NCI-H2196 (cell line): Measurements from ENCODE around the gene TMEM121.
"Not testable (repeated sequence)": the region's sequence is repeated elsewhere in the genome, so short reads cannot be mapped to it uniquely, and the experiment has no call there.

Source experiments
- DNase-seq: peaks from one replicate; lab custom pipeline; 2025; ENCODE audit not compliant: unreplicated experiment; lab: John Stamatoyannopoulos, UW

The TMEM121 gene

GRCh38 chr14:105567164-105568103, 41.1 kb downstream of the TMEM121 start:
- DNase-seq: not testable (repeated sequence)

- DNase-seq: not testable (repeated sequence)
These were observed 41.9 kb downstream of the TMEM121 start for GRCh38 chr14:105568140-105568843.

GRCh38 chr14:105568859-105569766, 42.7 kb downstream of the TMEM121 start:
- DNase-seq: no peak

GRCh38 chr14:105570482-105570881, 44.1 kb downstream of the TMEM121 start:
- DNase-seq: no peak

GRCh38 chr14:105571181-105571951, 45.0 kb downstream of the TMEM121 start:
- not testable (repeated sequence) for DNase-seq

GRCh38 chr14:105572063-105572462, 45.7 kb downstream of the TMEM121 start:
- DNase-seq: not testable (repeated sequence)

GRCh38 chr14:105573841-105574240, 47.5 kb downstream of the TMEM121 start:
- DNase-seq: not testable (repeated sequence)

- not testable (repeated sequence) for DNase-seq
These were observed 48.0 kb downstream of the TMEM121 start for GRCh38 chr14:105574411-105574810.

GRCh38 chr14:105575016-105575700, 48.8 kb downstream of the TMEM121 start:
- DNase-seq: not testable (repeated sequence)

- no peak for DNase-seq
These were observed 50.2 kb downstream of the TMEM121 start for GRCh38 chr14:105576525-105577088.

- no peak for DNase-seq
These were observed 51.0 kb downstream of the TMEM121 start for GRCh38 chr14:105577314-105577861.

- no peak for DNase-seq
These were observed 51.7 kb downstream of the TMEM121 start for GRCh38 chr14:105578070-105578469.

GRCh38 chr14:105579221-105579620, 52.8 kb downstream of the TMEM121 start:
- DNase-seq: not testable (repeated sequence)
